Panc1 (cell line): ENCODE measurements around the gene RIMBP2. TPM values are rescaled to one million over a fixed set of nuclear protein-coding genes. Genes with fewer than 3 reads are reported as not detected.
"Not testable (repeated sequence)": the region's sequence is repeated elsewhere in the genome, so short reads cannot be mapped to it uniquely, and the experiment has no call there.

Experiments used
- ATAC-seq: fragments of 200-7000 bp; cut with Tn5 transposase; 2 replicates; pipeline ENCODE4 v1.9.1; 2020; ENCODE audit warnings: mild to moderate bottlenecking, moderate library complexity
- BruUV-seq: library from RNA; stranded (reverse); fragments of 400-500 nt; replicated peaks from 2 replicates; lab custom pipeline; 2021; lab: Mats Ljungman, UMichigan
- CTCF ChIA-PET: fragments of 300-600 bp; sonication (Branson Sonifier 250); formaldehyde crosslinking; loops from one replicate; lab custom pipeline; 2022; ENCODE audit warnings: antibody characterized with exemption; lab: Charles Lee
- POLR2A ChIA-PET: fragments of 300-600 bp; sonication (Branson Sonifier 250); formaldehyde crosslinking; loops from one replicate; lab custom pipeline; 2022; ENCODE audit warnings: antibody characterized with exemption; lab: Charles Lee
- DNase-seq: peaks from one replicate; pipeline ENCODE4 v3.0.0-alpha.2; 2010; ENCODE audit warnings: low read depth, low spot score
- H3K27ac ChIP-seq: 2 replicates; pipeline ENCODE4 v1.5.1; 2011; ENCODE audit warnings: mild to moderate bottlenecking, low read length, inconsistent platforms
- H3K27me3 ChIP-seq: fragments of 200-500 bp; sonication (Bioruptor generic); 2 replicates; pipeline ENCODE4 v1.6.0; 2014; ENCODE audit warnings: low read length, inconsistent platforms; ENCODE audit not compliant: control insufficient read depth, insufficient read depth
- H3K36me3 ChIP-seq: fragments of 200-500 bp; sonication (Bioruptor generic); 2 replicates; pipeline ENCODE4 v1.5.1; 2014; ENCODE audit warnings: inconsistent platforms, mild to moderate bottlenecking, low read length, moderate library complexity; ENCODE audit not compliant: control insufficient read depth, insufficient read depth
- H3K4me1 ChIP-seq: 2 replicates; pipeline ENCODE4 v1.5.1; 2011; ENCODE audit warnings: inconsistent platforms, mild to moderate bottlenecking, low read length, moderate library complexity; ENCODE audit not compliant: control insufficient read depth, insufficient read depth
- H3K4me3 ChIP-seq, 2 experiments: 2 replicates each; pipeline ENCODE4 v1.5.1; 2011 to 2012; ENCODE audit warnings: low read depth in 2 of 2, low read length in 2 of 2, mild to moderate bottlenecking in 2 of 2, inconsistent platforms in 1 of 2, moderate library complexity in 1 of 2
- H3K9me3 ChIP-seq: fragments of 200-500 bp; sonication (Bioruptor generic); 2 replicates; pipeline ENCODE4 v1.5.1; 2014; ENCODE audit warnings: low read depth, mild to moderate bottlenecking, inconsistent platforms, low read length, moderate library complexity; ENCODE audit not compliant: control insufficient read depth, insufficient read depth
- CTCF ChIP-seq: fragments of 450-650 bp; IDR thresholded peaks from 2 replicates; pipeline ENCODE4 v1.5.1; 2017; ENCODE audit warnings: mild to moderate bottlenecking
- POLR2AphosphoS5 ChIP-seq: IDR thresholded peaks from 2 replicates; pipeline ENCODE4 v1.6.1; 2012; ENCODE audit warnings: mild to moderate bottlenecking, low read depth, low read length, moderate library complexity
- REST ChIP-seq, 2 experiments: IDR thresholded peaks; 2 replicates each; pipeline ENCODE4 v1.6.1; 2011 to 2012; ENCODE audit warnings: low read depth in 2 of 2, control low read depth in 1 of 2, low read length in 1 of 2, mild to moderate bottlenecking in 1 of 2, moderate library complexity in 1 of 2; ENCODE audit not compliant: insufficient read depth in 1 of 2
- SIN3A ChIP-seq: IDR thresholded peaks from 2 replicates; pipeline ENCODE4 v1.6.1; 2012; ENCODE audit warnings: low read depth, mild to moderate bottlenecking, low read length, moderate library complexity, borderline replicate concordance; ENCODE audit not compliant: insufficient read depth
- in situ Hi-C: cut with HindIII; loops from 2 replicates; pipeline ENCODE4 v1.10.0; 2016; ENCODE audit warnings: low sequenced_read_pairs, low pct_unique_long_range_greater_than_20kb
- intact Hi-C: fragments of 100-400 bp; cut with micrococcal nuclease; formaldehyde crosslinking; loops from one replicate; pipeline ENCODE4 v1.10.0; 2022; ENCODE audit not compliant: unreplicated experiment
- total RNA-seq: library from RNA; stranded (reverse); gene quantifications from one replicate; pipeline ENCODE4 v1.2.1, GENCODE V29; 2021; ENCODE audit not compliant: unreplicated experiment

The RIMBP2 gene
- total RNA-seq, 1 experiment from 2014 or later = not detected

GRCh38 chr12:130646716-130647370 lies 69.3 kb downstream of the RIMBP2 start:
- intact Hi-C loops = no loop called here
- CTCF ChIA-PET = no interaction called here
- BruUV-seq = no TSS peak

GRCh38 chr12:130646191-130646590 lies 69.9 kb downstream of the RIMBP2 start:
- H3K27me3 ChIP-seq, intact Hi-C loops: not testable (repeated sequence)

More at GRCh38 chr12:130646716-130647370, 69.3 kb downstream of the RIMBP2 start:
- ATAC-seq = no peak
- no peaks in the 10 kb centered on the region for H3K9me3 ChIP-seq
- no peak overlapping the region for H3K27ac ChIP-seq
- TF ChIP-seq REST (IDR thresholded peaks at IDR 0.05; ENCODE audit: insufficient read depth in 1 of 2, low read depth in 2 of 2, low read length in 1 of 2) = no peak
- no peak for TF ChIP-seq CTCF
- TF ChIP-seq SIN3A = no peak
- H3K27me3 ChIP-seq = no peaks in the 10 kb centered on the region
- no peaks in the 10 kb centered on the region for H3K36me3 ChIP-seq
- no peaks in the 10 kb centered on the region for H3K4me1 ChIP-seq
- no peak overlapping the region for H3K4me3 ChIP-seq
- in situ Hi-C loops = no loop called here
- POLR2A ChIA-PET = no interaction called here
- DNase-seq = no peak

GRCh38 chr12:130645751-130646150 lies 70.3 kb downstream of the RIMBP2 start:
- Histone ChIP-seq H3K4me1 (no peaks in the 10 kb centered on the region), H3K27ac (no peak overlapping the region), H3K36me3 (no peaks in the 10 kb centered on the region), H3K9me3 (no peaks in the 10 kb centered on the region), H3K27me3 (no peaks in the 10 kb centered on the region), H3K4me3 (no peak overlapping the region)
- in situ Hi-C loops (no loop called here), intact Hi-C loops (no loop called here)
- no peak for ATAC-seq
- ChIA-PET CTCF (no interaction called here), POLR2A (no interaction called here)
- TF ChIP-seq POLR2AphosphoS5 (no peak), CTCF (no peak)
- BruUV-seq = no TSS peak
- DNase-seq = no peak

More at GRCh38 chr12:130646191-130646590, 69.9 kb downstream of the RIMBP2 start:
- CTCF ChIA-PET, POLR2A ChIA-PET, in situ Hi-C loops, H3K9me3 ChIP-seq, ATAC-seq, H3K4me3 ChIP-seq, H3K4me1 ChIP-seq, H3K27ac ChIP-seq, DNase-seq, BruUV-seq, H3K36me3 ChIP-seq: not testable (repeated sequence)
